K562 (cell line): ENCODE data around the gene AKAP10.

ENCODE experiments used
- CHD2 ChIP-seq: IDR thresholded peaks from 2 replicates; pipeline ENCODE4 v1.6.1; 2011; ENCODE audit warnings: low read depth, low read length
- HCFC1 ChIP-seq: IDR thresholded peaks from 2 replicates; pipeline ENCODE4 v1.6.1; 2012; ENCODE audit warnings: low read depth, low read length, improper control_type of control experiment
- TF ChIP-seq, protein P1 (sequence below): sonication (generic); formaldehyde crosslinking; IDR thresholded peaks from 2 replicates; pipeline ENCODE4 v1.8.0; 2022; ENCODE audit warnings: mild to moderate bottlenecking, missing genetic modification reagents

GRCh38 chr17:19905502-19905901 is 72.1 kb downstream of the AKAP10 start:
- TF ChIP-seq CHD2 (no peak), HCFC1 (no peak)
- TF ChIP-seq, protein P1, sequence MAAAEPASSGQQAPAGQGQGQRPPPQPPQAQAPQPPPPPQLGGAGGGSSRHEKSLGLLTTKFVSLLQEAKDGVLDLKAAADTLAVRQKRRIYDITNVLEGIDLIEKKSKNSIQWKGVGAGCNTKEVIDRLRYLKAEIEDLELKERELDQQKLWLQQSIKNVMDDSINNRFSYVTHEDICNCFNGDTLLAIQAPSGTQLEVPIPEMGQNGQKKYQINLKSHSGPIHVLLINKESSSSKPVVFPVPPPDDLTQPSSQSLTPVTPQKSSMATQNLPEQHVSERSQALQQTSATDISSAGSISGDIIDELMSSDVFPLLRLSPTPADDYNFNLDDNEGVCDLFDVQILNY, result no peak
